CD8-positive, alpha-beta memory T cell (primary cell): ENCODE data around the gene NTF3. TPM values are rescaled to one million over a fixed set of nuclear protein-coding genes. Genes with fewer than 3 reads are reported as not detected.
A peak's percentile ranks its signal among the peaks of the same experiment; 100 is the strongest.

Source experiments
- CTCF ChIA-PET: fragments of 350-600 bp; sonication (Branson Sonifier 250); formaldehyde crosslinking; loops from one replicate; lab custom pipeline; 2021; ENCODE audit warnings: antibody characterized with exemption; lab: Charles Lee
- POLR2A ChIA-PET: fragments of 350-600 bp; sonication (Branson Sonifier 250); formaldehyde crosslinking; loops from one replicate; lab custom pipeline; 2021; ENCODE audit warnings: antibody characterized with exemption; lab: Charles Lee
- DNase-seq, 5 donors: peaks; one replicate each; pipeline versions ENCODE4 v3.0.0 to v3.0.0-alpha.2; 2020 to 2022; ENCODE audit warnings: mixed read lengths in 1 of 5
- H3K27ac ChIP-seq: one replicate; pipeline ENCODE4 v1.7.0; 2013; ENCODE audit warnings: low read depth, mild to moderate bottlenecking, low read length, moderate library complexity
- H3K27me3 ChIP-seq: 2 replicates; pipeline ENCODE4 v1.7.0; 2013; ENCODE audit warnings: low read length, mild to moderate bottlenecking; ENCODE audit not compliant: insufficient read depth, poor library complexity, severe bottlenecking
- H3K36me3 ChIP-seq: 2 replicates; pipeline ENCODE4 v1.7.0; 2013; ENCODE audit warnings: mild to moderate bottlenecking, low read length, moderate library complexity; ENCODE audit not compliant: insufficient read depth
- H3K4me1 ChIP-seq: 2 replicates; pipeline ENCODE4 v1.7.0; 2013; ENCODE audit warnings: mild to moderate bottlenecking, low read length, moderate library complexity; ENCODE audit not compliant: insufficient read depth
- H3K4me3 ChIP-seq: 2 replicates; pipeline ENCODE4 v1.7.0; 2013; ENCODE audit warnings: mild to moderate bottlenecking, low read length
- H3K9me3 ChIP-seq: 2 replicates; pipeline ENCODE4 v1.7.0; 2013; ENCODE audit warnings: mild to moderate bottlenecking, low read length
- H3K27ac Mint-ChIP-seq, 8 donors: one replicate each; pipeline ENCODE4 v1.8.0; 2020 to 2021; ENCODE audit warnings: mixed read lengths in 8 of 8, mild to moderate bottlenecking in 6 of 8, inconsistent platforms in 3 of 8, moderate library complexity in 3 of 8
- H3K27me3 Mint-ChIP-seq, 2 donors: one replicate each; pipeline ENCODE4 v1.8.0; 2020 to 2021; ENCODE audit warnings: mixed read lengths in 2 of 2, mild to moderate bottlenecking in 1 of 2, moderate library complexity in 1 of 2
- H3K36me3 Mint-ChIP-seq, 3 donors: one replicate each; pipeline ENCODE4 v1.8.0; 2020 to 2021; ENCODE audit warnings: mixed read lengths in 3 of 3, inconsistent platforms in 1 of 3, mild to moderate bottlenecking in 1 of 3
- H3K4me1 Mint-ChIP-seq, 3 donors: one replicate each; pipeline ENCODE4 v1.8.0; 2020 to 2021; ENCODE audit warnings: mixed read lengths in 3 of 3, inconsistent platforms in 1 of 3, mild to moderate bottlenecking in 1 of 3
- H3K4me3 Mint-ChIP-seq, 7 donors: one replicate each; pipeline ENCODE4 v1.8.0; 2020 to 2021; ENCODE audit warnings: mixed read lengths in 7 of 7, mild to moderate bottlenecking in 6 of 7, moderate library complexity in 4 of 7, inconsistent platforms in 2 of 7
- H3K9me3 Mint-ChIP-seq, 5 donors: one replicate each; pipeline ENCODE4 v1.8.0; 2020 to 2022; ENCODE audit warnings: mixed read lengths in 5 of 5, mild to moderate bottlenecking in 3 of 5, moderate library complexity in 2 of 5, inconsistent platforms in 1 of 5
- polyA plus RNA-seq: library from polyadenylated mRNA; unstranded; fragments of 300-500 nt; fragmentation: Illumina TruSeq; gene quantifications from one replicate; pipeline ENCODE4 v1.2.3, GENCODE V29; 2021
- total RNA-seq, 2 experiments: library from RNA; stranded (reverse); gene quantifications; one replicate each; pipeline ENCODE4 v1.2.3, GENCODE V29; 2021

NTF3 gene
- total and polyA plus RNA-seq, 3 experiments from 2014 or later: not detected

- Histone ChIP-seq H3K4me3 (no peak overlapping the region), H3K27ac (no peak overlapping the region), H3K4me1 (no peaks in the 10 kb centered on the region), H3K27me3 (no peaks in the 10 kb centered on the region), H3K36me3 (no peaks in the 10 kb centered on the region), H3K9me3 (no peaks in the 10 kb centered on the region)
- H3K27me3 Mint-ChIP-seq: peaks cover 5 to 6% of the 10 kb centered on the region in 2 donors
- no peaks in the 10 kb centered on the region for H3K36me3 Mint-ChIP-seq
- no peak overlapping the region for H3K27ac Mint-ChIP-seq
- CTCF ChIA-PET: no interaction called here
- H3K4me1 Mint-ChIP-seq: no peaks in the 10 kb centered on the region
- POLR2A ChIA-PET: no interaction called here
- no peak overlapping the region for H3K4me3 Mint-ChIP-seq
- no peak for DNase-seq
- H3K9me3 Mint-ChIP-seq: peaks cover 0 to 5% (median 0%) of the 10 kb centered on the region in 5 donors
These were observed 26.5 kb downstream of the NTF3 start for GRCh38 chr12:5458229-5459050.

- Histone ChIP-seq H3K27me3 (no peaks in the 10 kb centered on the region), H3K4me1 (no peaks in the 10 kb centered on the region), H3K4me3 (no peak overlapping the region), H3K36me3 (no peaks in the 10 kb centered on the region), H3K27ac (no peak overlapping the region), H3K9me3 (no peaks in the 10 kb centered on the region)
- H3K4me3 Mint-ChIP-seq: no peak overlapping the region
- no peaks in the 10 kb centered on the region for H3K36me3 Mint-ChIP-seq
- peaks cover 0 to 5% (median 0%) of the 10 kb centered on the region in 5 donors for H3K9me3 Mint-ChIP-seq
- H3K27ac Mint-ChIP-seq: no peak overlapping the region
- DNase-seq: no peak
- H3K4me1 Mint-ChIP-seq: no peaks in the 10 kb centered on the region
- peaks cover 5 to 6% of the 10 kb centered on the region in 2 donors for H3K27me3 Mint-ChIP-seq
- POLR2A ChIA-PET: no interaction called here
- CTCF ChIA-PET: no interaction called here
These were observed 27.3 kb downstream of the NTF3 start for GRCh38 chr12:5459051-5459782.

GRCh38 chr12:5460817-5461216 lies 28.9 kb downstream of the NTF3 start:
- H3K27me3 ChIP-seq: no peaks in the 10 kb centered on the region
- ChIA-PET CTCF (no interaction called here), POLR2A (no interaction called here)
- no peak overlapping the region for H3K4me3 ChIP-seq
- H3K27ac ChIP-seq: no peak overlapping the region
- Mint-ChIP-seq H3K4me1 (no peaks in the 10 kb centered on the region), H3K27ac (peak overlapping the region in 1 of 8 donors; percentile 65), H3K36me3 (no peaks in the 10 kb centered on the region), H3K27me3 (peaks cover 5 to 6% of the 10 kb centered on the region in 2 donors), H3K4me3 (no peak overlapping the region), H3K9me3 (peaks cover 0 to 5% (median 0%) of the 10 kb centered on the region in 5 donors)
- no peaks in the 10 kb centered on the region for H3K9me3 ChIP-seq
- no peak for DNase-seq
- H3K4me1 ChIP-seq: no peaks in the 10 kb centered on the region
- H3K36me3 ChIP-seq: no peaks in the 10 kb centered on the region

GRCh38 chr12:5461966-5462365 lies 30.1 kb downstream of the NTF3 start:
- Mint-ChIP-seq H3K4me3 (no peak overlapping the region), H3K27me3 (peaks cover 5 to 6% of the 10 kb centered on the region in 2 donors), H3K4me1 (no peaks in the 10 kb centered on the region), H3K9me3 (peaks cover 0 to 5% (median 0%) of the 10 kb centered on the region in 5 donors), H3K36me3 (no peaks in the 10 kb centered on the region), H3K27ac (no peak overlapping the region)
- Histone ChIP-seq H3K27me3 (no peaks in the 10 kb centered on the region), H3K9me3 (no peaks in the 10 kb centered on the region), H3K27ac (no peak overlapping the region), H3K4me1 (no peaks in the 10 kb centered on the region), H3K36me3 (no peaks in the 10 kb centered on the region), H3K4me3 (no peak overlapping the region)
- ChIA-PET CTCF (no interaction called here), POLR2A (no interaction called here)
- no peak for DNase-seq

- H3K27ac Mint-ChIP-seq: no peak overlapping the region
- Histone ChIP-seq H3K4me1 (no peaks in the 10 kb centered on the region), H3K4me3 (no peak overlapping the region), H3K27me3 (no peaks in the 10 kb centered on the region), H3K9me3 (no peaks in the 10 kb centered on the region), H3K27ac (no peak overlapping the region), H3K36me3 (no peaks in the 10 kb centered on the region)
- H3K36me3 Mint-ChIP-seq: no peaks in the 10 kb centered on the region
- peaks cover 0 to 5% (median 0%) of the 10 kb centered on the region in 5 donors for H3K9me3 Mint-ChIP-seq
- no peak overlapping the region for H3K4me3 Mint-ChIP-seq
- H3K4me1 Mint-ChIP-seq: no peaks in the 10 kb centered on the region
- ChIA-PET CTCF (no interaction called here), POLR2A (no interaction called here)
- H3K27me3 Mint-ChIP-seq: peaks cover 5 to 12% of the 10 kb centered on the region in 2 donors
- DNase-seq: no peak
These were observed 32.2 kb downstream of the NTF3 start for GRCh38 chr12:5464096-5464495.

GRCh38 chr12:5465384-5465783 lies 33.5 kb downstream of the NTF3 start:
- Histone ChIP-seq H3K36me3 (no peaks in the 10 kb centered on the region), H3K4me1 (no peaks in the 10 kb centered on the region), H3K27ac (no peak overlapping the region), H3K4me3 (no peak overlapping the region), H3K9me3 (no peaks in the 10 kb centered on the region), H3K27me3 (no peaks in the 10 kb centered on the region)
- Mint-ChIP-seq H3K27me3 (peaks cover 5 to 15% of the 10 kb centered on the region in 2 donors), H3K4me1 (no peaks in the 10 kb centered on the region), H3K4me3 (no peak overlapping the region), H3K27ac (no peak overlapping the region), H3K36me3 (no peaks in the 10 kb centered on the region), H3K9me3 (peaks cover 0 to 4% (median 0%) of the 10 kb centered on the region in 5 donors)
- CTCF ChIA-PET: no interaction called here
- DNase-seq: no peak
- POLR2A ChIA-PET: no interaction called here

- Mint-ChIP-seq H3K36me3 (no peaks in the 10 kb centered on the region), H3K9me3 (peaks cover 0 to 4% (median 0%) of the 10 kb centered on the region in 5 donors), H3K4me1 (no peaks in the 10 kb centered on the region), H3K4me3 (no peak overlapping the region), H3K27me3 (peaks cover 2 to 11% of the 10 kb centered on the region in 2 donors), H3K27ac (no peak overlapping the region)
- Histone ChIP-seq H3K9me3 (no peaks in the 10 kb centered on the region), H3K27me3 (no peaks in the 10 kb centered on the region), H3K27ac (no peak overlapping the region), H3K4me1 (no peaks in the 10 kb centered on the region), H3K4me3 (no peak overlapping the region), H3K36me3 (no peaks in the 10 kb centered on the region)
- DNase-seq: no peak
- POLR2A ChIA-PET: no interaction called here
- CTCF ChIA-PET: no interaction called here
These were observed 34.6 kb downstream of the NTF3 start for GRCh38 chr12:5466521-5466960.

- Histone ChIP-seq H3K4me3 (no peak overlapping the region), H3K27ac (no peak overlapping the region), H3K9me3 (no peaks in the 10 kb centered on the region), H3K36me3 (no peaks in the 10 kb centered on the region), H3K27me3 (no peaks in the 10 kb centered on the region), H3K4me1 (no peaks in the 10 kb centered on the region)
- no peaks in the 10 kb centered on the region for H3K36me3 Mint-ChIP-seq
- no peak for DNase-seq
- H3K27me3 Mint-ChIP-seq: peaks cover 4 to 11% of the 10 kb centered on the region in 2 donors
- ChIA-PET CTCF (no interaction called here), POLR2A (no interaction called here)
- peaks cover 0 to 4% (median 0%) of the 10 kb centered on the region in 5 donors for H3K9me3 Mint-ChIP-seq
- no peaks in the 10 kb centered on the region for H3K4me1 Mint-ChIP-seq
- H3K27ac Mint-ChIP-seq: peak overlapping the region in 1 of 8 donors; percentile 40
- H3K4me3 Mint-ChIP-seq: no peak overlapping the region
These were observed 36.0 kb downstream of the NTF3 start for GRCh38 chr12:5467931-5468330.
